OCI-LY1 (cell line): Measurements from ENCODE around the gene SDK1.
A peak's percentile ranks its signal among the peaks of the same experiment; 100 is the strongest.

Experiments
- H2AFZ ChIP-seq: fragments of 200-600 bp; sonication (generic), shearing (Covaris generic); 2 replicates; pipeline ENCODE4 v1.6.0; 2014; ENCODE audit warnings: antibody characterized with exemption, mild to moderate bottlenecking, low read length
- H3F3A ChIP-seq: fragments of 200-600 bp; sonication (generic), shearing (Covaris generic); 2 replicates; pipeline ENCODE4 v1.6.0; 2014; ENCODE audit warnings: mild to moderate bottlenecking, antibody characterized with exemption, low read length, moderate library complexity; ENCODE audit not compliant: insufficient read depth
- H3K27ac ChIP-seq: fragments of 200-600 bp; sonication (generic); 2 replicates; pipeline ENCODE4 v1.5.1; 2014; ENCODE audit warnings: low read length, mixed run types, mild to moderate bottlenecking, low read depth; ENCODE audit not compliant: poor library complexity, severe bottlenecking
- H3K27me3 ChIP-seq: fragments of 200-600 bp; sonication (generic); 2 replicates; pipeline ENCODE4 v1.6.0; 2014; ENCODE audit warnings: antibody characterized with exemption, mild to moderate bottlenecking, low read length, moderate library complexity; ENCODE audit not compliant: insufficient read depth
- H3K36me3 ChIP-seq: fragments of 200-600 bp; sonication (generic); 2 replicates; pipeline ENCODE4 v1.6.1; 2014; ENCODE audit warnings: mild to moderate bottlenecking, antibody characterized with exemption, low read length, moderate library complexity, mixed read lengths; ENCODE audit not compliant: insufficient read depth
- H3K4me1 ChIP-seq: fragments of 200-600 bp; sonication (generic); 2 replicates; pipeline ENCODE4 v1.5.1; 2014; ENCODE audit warnings: mild to moderate bottlenecking, low read length, moderate library complexity; ENCODE audit not compliant: insufficient read depth, severe bottlenecking
- H3K4me2 ChIP-seq: fragments of 200-600 bp; sonication (generic), shearing (Covaris generic); 2 replicates; pipeline ENCODE4 v1.6.1; 2014; ENCODE audit warnings: low read length
- H3K4me3 ChIP-seq: fragments of 200-600 bp; sonication (generic); 2 replicates; pipeline ENCODE4 v1.5.1; 2014; ENCODE audit warnings: low read length, low read depth, mild to moderate bottlenecking, mixed read lengths; ENCODE audit not compliant: poor library complexity, severe bottlenecking
- H3K79me2 ChIP-seq: fragments of 200-600 bp; shearing (Covaris generic); 2 replicates; pipeline ENCODE4 v1.6.1; 2016; ENCODE audit warnings: mixed run types, low read length, mixed read lengths; ENCODE audit not compliant: insufficient read depth
- H3K9ac ChIP-seq: fragments of 200-600 bp; sonication (generic), shearing (Covaris generic); 2 replicates; pipeline ENCODE4 v1.6.1; 2014; ENCODE audit warnings: mild to moderate bottlenecking, low read length, mixed read lengths
- H3K9me2 ChIP-seq: fragments of 200-600 bp; sonication (generic), shearing (Covaris generic); 2 replicates; pipeline ENCODE4 v1.6.1; 2014; ENCODE audit warnings: low read depth, mild to moderate bottlenecking, low read length, mixed read lengths
- H3K9me3 ChIP-seq: fragments of 200-600 bp; shearing (Covaris generic); 2 replicates; pipeline ENCODE4 v1.6.1; 2014; ENCODE audit warnings: low read length, mixed read lengths
- H4K20me1 ChIP-seq: fragments of 200-600 bp; sonication (generic), shearing (Covaris generic); 2 replicates; pipeline ENCODE4 v1.6.0; 2016; ENCODE audit warnings: mild to moderate bottlenecking, low read length; ENCODE audit not compliant: insufficient read depth
- EZH2 ChIP-seq: fragments of 200-600 bp; sonication (generic), shearing (Covaris generic); IDR thresholded peaks from 2 replicates; pipeline ENCODE4 v1.8.0; 2017; ENCODE audit warnings: borderline replicate concordance, mixed run types, mild to moderate bottlenecking, antibody characterized with exemption, low read length, moderate library complexity, mixed read lengths
- TF ChIP-seq, protein P1 (sequence below): fragments of 200-600 bp; sonication (generic), shearing (Covaris generic); IDR thresholded peaks from 2 replicates; pipeline ENCODE4 v1.5.1; 2017; ENCODE audit warnings: mild to moderate bottlenecking, antibody characterized with exemption, low read length, moderate library complexity, mixed read lengths

The SDK1 gene

DNA sequence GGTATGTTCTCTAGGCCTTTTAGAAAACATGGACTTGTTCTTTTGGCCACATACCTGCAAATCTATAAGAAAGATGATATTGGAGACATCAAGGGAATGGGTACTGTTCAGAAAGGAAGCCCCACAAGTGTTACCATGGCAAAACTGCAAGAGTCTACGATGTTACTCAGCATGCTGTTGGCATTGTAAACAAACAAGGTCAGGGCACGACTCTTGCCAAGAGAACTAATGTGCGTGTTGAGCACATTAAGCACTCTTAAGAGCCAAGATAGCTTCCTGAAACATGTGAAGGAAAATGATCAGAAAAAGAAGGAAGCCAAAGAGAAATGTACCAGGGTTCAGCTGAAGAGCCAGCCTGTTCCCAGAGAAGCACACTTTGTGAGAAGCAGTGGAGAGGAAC lies 37.1 kb downstream of the SDK1 start:
- Histone ChIP-seq H3K9me3 (no peaks in the 10 kb centered on the region), H4K20me1 (no peaks in the 10 kb centered on the region), H3K79me2 (no peaks in the 10 kb centered on the region), H3K4me2 (no peak overlapping the region), H3K27me3 (no peaks in the 10 kb centered on the region), H3K36me3 (no peaks in the 10 kb centered on the region), H3F3A (no peaks in the 10 kb centered on the region), H3K4me1 (no peaks in the 10 kb centered on the region), H2AFZ (no peak overlapping the region), H3K4me3 (no peak overlapping the region), H3K9ac (no peak overlapping the region), H3K27ac (no peak overlapping the region), H3K9me2 (no peaks in the 10 kb centered on the region)
- TF ChIP-seq, protein P1, sequence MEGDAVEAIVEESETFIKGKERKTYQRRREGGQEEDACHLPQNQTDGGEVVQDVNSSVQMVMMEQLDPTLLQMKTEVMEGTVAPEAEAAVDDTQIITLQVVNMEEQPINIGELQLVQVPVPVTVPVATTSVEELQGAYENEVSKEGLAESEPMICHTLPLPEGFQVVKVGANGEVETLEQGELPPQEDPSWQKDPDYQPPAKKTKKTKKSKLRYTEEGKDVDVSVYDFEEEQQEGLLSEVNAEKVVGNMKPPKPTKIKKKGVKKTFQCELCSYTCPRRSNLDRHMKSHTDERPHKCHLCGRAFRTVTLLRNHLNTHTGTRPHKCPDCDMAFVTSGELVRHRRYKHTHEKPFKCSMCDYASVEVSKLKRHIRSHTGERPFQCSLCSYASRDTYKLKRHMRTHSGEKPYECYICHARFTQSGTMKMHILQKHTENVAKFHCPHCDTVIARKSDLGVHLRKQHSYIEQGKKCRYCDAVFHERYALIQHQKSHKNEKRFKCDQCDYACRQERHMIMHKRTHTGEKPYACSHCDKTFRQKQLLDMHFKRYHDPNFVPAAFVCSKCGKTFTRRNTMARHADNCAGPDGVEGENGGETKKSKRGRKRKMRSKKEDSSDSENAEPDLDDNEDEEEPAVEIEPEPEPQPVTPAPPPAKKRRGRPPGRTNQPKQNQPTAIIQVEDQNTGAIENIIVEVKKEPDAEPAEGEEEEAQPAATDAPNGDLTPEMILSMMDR: no peak
- TF ChIP-seq EZH2: no peak

DNA sequence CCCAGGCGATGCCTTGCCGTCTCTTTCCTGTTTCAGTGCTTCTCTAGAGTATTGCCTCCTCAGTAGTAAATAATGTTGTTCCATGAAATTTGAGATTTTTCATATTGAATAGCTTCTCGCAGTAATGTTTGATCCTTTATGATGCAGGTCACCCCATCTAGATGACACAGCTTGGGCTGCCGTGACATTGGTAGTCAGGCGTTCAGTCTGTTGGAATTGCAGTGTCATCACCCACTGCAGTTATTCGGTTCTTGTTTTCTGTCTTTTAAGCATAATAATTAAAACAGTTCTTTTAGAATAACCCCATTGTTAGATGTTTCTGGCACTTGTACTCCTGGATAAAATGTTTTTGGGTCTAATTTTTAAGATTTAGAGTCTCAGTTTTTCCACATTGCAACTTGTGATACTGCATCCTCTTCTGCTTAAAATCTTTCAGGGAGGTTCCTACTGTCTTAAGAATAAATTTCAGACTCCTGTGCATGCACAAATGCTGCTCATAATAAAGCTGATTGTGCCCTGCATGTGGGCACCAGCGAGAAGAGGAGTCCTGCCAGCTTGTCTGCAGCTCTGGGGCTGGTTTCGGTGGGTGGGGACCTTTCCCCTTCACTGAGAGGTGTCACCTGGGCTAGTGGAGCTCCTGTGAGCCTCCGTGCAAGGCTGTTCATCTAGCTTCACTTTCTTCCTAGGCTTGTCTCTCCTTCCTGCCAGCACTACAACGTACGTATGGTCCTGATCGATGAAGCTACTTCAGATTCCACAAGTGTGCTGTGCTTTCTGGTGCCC lies 44.8 kb downstream of the SDK1 start:
- TF ChIP-seq, protein P1: no peak
- TF ChIP-seq EZH2: no peak
- peak overlapping the region; percentile 20 for H3K27ac ChIP-seq

DNA sequence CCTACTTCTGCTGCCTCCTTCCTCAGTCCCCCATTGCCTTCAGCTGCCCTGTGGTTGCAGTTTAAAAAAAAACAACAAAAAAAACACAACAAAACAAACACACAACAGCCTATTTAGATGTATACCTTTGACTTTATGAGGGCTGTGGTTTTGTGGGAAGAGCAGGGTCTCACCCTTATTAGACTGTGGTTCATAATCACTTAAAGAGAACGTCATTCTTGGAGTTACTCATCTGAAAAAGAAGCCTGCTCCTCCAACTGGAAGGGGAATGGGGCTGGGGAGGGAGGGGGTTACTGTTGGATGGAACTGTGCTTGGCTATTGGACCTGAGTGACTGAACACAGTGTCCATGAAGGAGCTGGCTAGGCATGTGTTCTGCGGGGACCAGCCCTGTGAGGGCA lies 48.1 kb downstream of the SDK1 start:
- Histone ChIP-seq H4K20me1 (no peaks in the 10 kb centered on the region), H3K36me3 (no peaks in the 10 kb centered on the region; the same call in 1 of the 2 replicates), H3K27ac (no peak overlapping the region), H3F3A (no peaks in the 10 kb centered on the region), H3K9me3 (no peaks in the 10 kb centered on the region), H2AFZ (no peak overlapping the region), H3K9ac (no peak overlapping the region), H3K9me2 (no peaks in the 10 kb centered on the region), H3K27me3 (no peaks in the 10 kb centered on the region), H3K79me2 (0 out of 2 replicates have a peak, but pooled peaks cover 9% of the 10 kb centered on the region), H3K4me1 (peaks cover 17% of the 10 kb centered on the region), H3K4me2 (no peak overlapping the region), H3K4me3 (no peak overlapping the region)
- no peak for TF ChIP-seq EZH2
- TF ChIP-seq, protein P1: no peak

More for the DNA sequence above, 44.8 kb downstream of the SDK1 start:
- no peaks in the 10 kb centered on the region for H3K27me3 ChIP-seq
- peak overlapping the region; percentile 34; the same call in 1 of the 2 replicates for H3K4me2 ChIP-seq
- no peaks in the 10 kb centered on the region for H3F3A ChIP-seq
- H3K36me3 ChIP-seq: no peaks in the 10 kb centered on the region; the same call in 1 of the 2 replicates
- no peak overlapping the region; the same call in 1 of the 2 replicates for H3K9ac ChIP-seq
- no peaks in the 10 kb centered on the region for H4K20me1 ChIP-seq
- no peaks in the 10 kb centered on the region for H3K9me2 ChIP-seq
- peaks cover 9% of the 10 kb centered on the region; the same call in 1 of the 2 replicates for H3K79me2 ChIP-seq
- no peak overlapping the region for H3K4me3 ChIP-seq
- H2AFZ ChIP-seq: no peak overlapping the region
- no peaks in the 10 kb centered on the region for H3K9me3 ChIP-seq
- peaks cover 17% of the 10 kb centered on the region for H3K4me1 ChIP-seq
